WERI-Rb-1 (cell line): ENCODE data around the gene DPYSL3.

Source experiments
- DNase-seq: peaks from one replicate; pipeline ENCODE4 v3.0.0-alpha.2; 2020
- H3K27ac ChIP-seq: fragments of 250-450 bp; sonication (Bioruptor Pico); 2 replicates; pipeline ENCODE4 v1.5.1; 2020; ENCODE audit warnings: mild to moderate bottlenecking, moderate library complexity
- H3K27me3 ChIP-seq: fragments of 250-450 bp; sonication (Bioruptor Pico); 2 replicates; pipeline ENCODE4 v1.5.1; 2021; ENCODE audit warnings: mild to moderate bottlenecking, low read depth, moderate library complexity; ENCODE audit not compliant: insufficient read depth, severe bottlenecking
- H3K36me3 ChIP-seq: fragments of 250-450 bp; sonication (Bioruptor Pico); 2 replicates; pipeline ENCODE4 v1.5.1; 2020; ENCODE audit warnings: mild to moderate bottlenecking, moderate library complexity
- H3K4me3 ChIP-seq: 2 replicates; pipeline ENCODE4 v1.5.1; 2011; ENCODE audit warnings: low read depth, mild to moderate bottlenecking, control low read depth, low read length
- H3K9me3 ChIP-seq: fragments of 250-450 bp; sonication (Bioruptor Pico); 2 replicates; pipeline ENCODE4 v1.5.1; 2021; ENCODE audit warnings: mild to moderate bottlenecking, moderate library complexity; ENCODE audit not compliant: severe bottlenecking
- TF ChIP-seq, protein P1 (sequence below): IDR thresholded peaks from 2 replicates; pipeline ENCODE4 v1.5.1; 2011; ENCODE audit warnings: low read depth, mild to moderate bottlenecking, control low read depth, inconsistent platforms, low read length

DPYSL3 gene

DNA sequence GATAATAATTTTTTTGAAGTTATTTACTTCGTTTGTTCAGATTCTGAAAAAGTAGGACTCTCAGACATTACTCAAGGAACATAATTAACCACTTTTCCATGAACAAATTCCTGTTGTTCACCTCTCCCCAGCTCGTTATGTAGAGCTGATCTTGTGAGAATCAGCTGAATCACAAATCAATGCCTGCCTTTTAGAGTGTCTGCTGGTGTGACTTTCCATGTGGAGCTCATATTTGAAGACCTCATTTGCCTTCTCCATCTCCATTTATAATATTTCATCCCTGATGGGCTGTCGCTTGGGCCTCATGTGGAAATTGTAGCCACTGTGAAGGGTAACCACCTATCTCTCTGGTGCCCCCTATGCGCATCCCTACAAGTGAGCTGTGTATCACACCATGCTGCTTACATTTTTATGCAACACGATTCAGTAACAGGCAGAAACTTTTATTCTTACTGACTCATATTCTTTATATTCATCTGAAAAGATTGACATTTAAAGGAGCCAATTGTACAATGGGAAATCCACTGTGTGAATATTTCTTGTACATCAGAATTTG lies 163.8 kb downstream of the DPYSL3 start:
- TF ChIP-seq, protein P1, sequence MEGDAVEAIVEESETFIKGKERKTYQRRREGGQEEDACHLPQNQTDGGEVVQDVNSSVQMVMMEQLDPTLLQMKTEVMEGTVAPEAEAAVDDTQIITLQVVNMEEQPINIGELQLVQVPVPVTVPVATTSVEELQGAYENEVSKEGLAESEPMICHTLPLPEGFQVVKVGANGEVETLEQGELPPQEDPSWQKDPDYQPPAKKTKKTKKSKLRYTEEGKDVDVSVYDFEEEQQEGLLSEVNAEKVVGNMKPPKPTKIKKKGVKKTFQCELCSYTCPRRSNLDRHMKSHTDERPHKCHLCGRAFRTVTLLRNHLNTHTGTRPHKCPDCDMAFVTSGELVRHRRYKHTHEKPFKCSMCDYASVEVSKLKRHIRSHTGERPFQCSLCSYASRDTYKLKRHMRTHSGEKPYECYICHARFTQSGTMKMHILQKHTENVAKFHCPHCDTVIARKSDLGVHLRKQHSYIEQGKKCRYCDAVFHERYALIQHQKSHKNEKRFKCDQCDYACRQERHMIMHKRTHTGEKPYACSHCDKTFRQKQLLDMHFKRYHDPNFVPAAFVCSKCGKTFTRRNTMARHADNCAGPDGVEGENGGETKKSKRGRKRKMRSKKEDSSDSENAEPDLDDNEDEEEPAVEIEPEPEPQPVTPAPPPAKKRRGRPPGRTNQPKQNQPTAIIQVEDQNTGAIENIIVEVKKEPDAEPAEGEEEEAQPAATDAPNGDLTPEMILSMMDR = peak; percentile 28; the same call in 1 of the 2 replicates
- Histone ChIP-seq H3K9me3 (no peaks in the 10 kb centered on the region), H3K27me3 (no peaks in the 10 kb centered on the region), H3K27ac (no peak overlapping the region), H3K36me3 (no peaks in the 10 kb centered on the region), H3K4me3 (no peak overlapping the region)
- no peak for DNase-seq

- Histone ChIP-seq H3K36me3 (no peaks in the 10 kb centered on the region), H3K27ac (no peak overlapping the region), H3K9me3 (no peaks in the 10 kb centered on the region), H3K27me3 (no peaks in the 10 kb centered on the region), H3K4me3 (no peak overlapping the region)
- TF ChIP-seq, protein P1 = no peak
- no peak for DNase-seq
Observed at GRCh38 chr5:147344861-147345260, 165.0 kb downstream of the DPYSL3 start.

DNA sequence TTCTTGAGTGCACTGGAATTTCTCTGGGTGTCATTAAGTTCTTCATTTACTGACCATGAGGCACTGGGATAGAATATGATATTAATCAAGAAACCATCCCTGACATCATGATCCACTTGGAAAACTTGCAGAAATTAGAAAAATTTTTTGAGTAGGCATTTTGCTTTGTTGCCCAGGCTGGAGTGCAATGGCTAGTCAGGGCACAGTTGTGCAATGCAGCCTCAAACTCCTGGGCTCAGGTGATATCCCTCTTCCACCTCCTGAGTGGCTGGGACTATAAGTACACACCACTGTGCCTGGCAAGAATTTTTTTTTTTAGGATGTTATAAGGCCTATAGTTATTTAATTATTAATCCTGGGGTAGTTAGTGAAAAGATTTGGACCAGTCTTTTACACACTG lies 168.5 kb downstream of the DPYSL3 start:
- H3K27ac ChIP-seq = no peak overlapping the region
- H3K4me3 ChIP-seq = no peak overlapping the region
- no peak for DNase-seq
- H3K36me3 ChIP-seq = no peaks in the 10 kb centered on the region
- no peaks in the 10 kb centered on the region for H3K9me3 ChIP-seq
- TF ChIP-seq, protein P1 = no peak
- no peaks in the 10 kb centered on the region for H3K27me3 ChIP-seq

DNA sequence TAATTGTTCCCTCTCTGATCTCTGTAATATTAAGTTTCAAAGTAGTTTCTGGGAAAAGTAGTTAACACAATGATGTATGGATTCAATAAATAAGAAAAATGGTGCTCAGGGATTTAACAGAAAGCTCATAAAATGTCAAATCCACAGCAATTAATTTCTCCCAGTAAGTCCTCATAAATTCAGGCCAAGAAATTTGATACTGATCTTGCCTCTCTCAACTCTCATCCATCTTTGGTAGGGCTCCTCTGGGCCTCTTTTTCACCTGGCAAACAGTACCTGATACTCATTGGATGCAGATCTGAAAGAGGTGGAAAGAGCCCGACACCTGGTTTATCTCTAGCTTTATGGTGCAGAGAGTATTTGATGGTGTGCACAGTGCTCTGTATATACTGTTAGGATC lies 168.9 kb downstream of the DPYSL3 start:
- no peak for DNase-seq
- TF ChIP-seq, protein P1 = no peak
- Histone ChIP-seq H3K36me3 (no peaks in the 10 kb centered on the region), H3K9me3 (no peaks in the 10 kb centered on the region), H3K4me3 (no peak overlapping the region), H3K27me3 (no peaks in the 10 kb centered on the region), H3K27ac (no peak overlapping the region)
